Keratinocyte (primary cell): ENCODE measurements around the gene FMOD.

Source experiments
- EZH2 ChIP-seq: IDR thresholded peaks from one replicate; pipeline ENCODE4 v1.6.1; 2012; ENCODE audit warnings: inconsistent platforms, mild to moderate bottlenecking, low read length, moderate library complexity
- TF ChIP-seq, protein P1 (sequence below), 3 experiments: IDR thresholded peaks in 1 of 3; conservative IDR thresholded peaks in 1 of 3; optimal IDR thresholded peaks in 1 of 3; 2 replicates in 2 of 3; 3 replicates in 1 of 3; pipeline versions ENCODE3 to v1.5.1; 2011; ENCODE audit warnings: low read length in 3 of 3, mild to moderate bottlenecking in 3 of 3, moderate library complexity in 2 of 3, control low read depth in 1 of 3, inconsistent platforms in 1 of 3; ENCODE audit not compliant: insufficient read depth in 2 of 3; ENCODE audit errors: extremely low read depth in 1 of 3

DNA sequence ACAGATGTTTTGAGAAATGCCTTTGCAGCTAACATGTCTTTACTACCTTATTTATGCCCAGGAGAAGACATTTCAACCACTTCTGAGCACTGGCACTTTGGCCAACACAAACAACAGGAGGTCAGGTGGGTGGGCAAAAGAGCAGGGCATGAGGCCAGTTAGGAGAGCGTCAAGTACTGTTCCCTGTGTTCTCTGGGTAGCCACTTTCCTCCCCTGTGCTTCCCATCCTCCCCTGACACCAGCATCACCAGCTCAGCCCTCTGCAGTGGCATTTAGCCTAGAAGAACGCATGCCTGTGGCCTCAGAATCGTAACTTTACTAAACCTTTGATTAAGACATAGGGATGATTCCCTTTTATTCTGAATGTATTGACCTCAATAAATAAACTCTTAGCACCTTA is 27.3 kb downstream of the FMOD start:
- no peak for TF ChIP-seq EZH2
- TF ChIP-seq, protein P1, sequence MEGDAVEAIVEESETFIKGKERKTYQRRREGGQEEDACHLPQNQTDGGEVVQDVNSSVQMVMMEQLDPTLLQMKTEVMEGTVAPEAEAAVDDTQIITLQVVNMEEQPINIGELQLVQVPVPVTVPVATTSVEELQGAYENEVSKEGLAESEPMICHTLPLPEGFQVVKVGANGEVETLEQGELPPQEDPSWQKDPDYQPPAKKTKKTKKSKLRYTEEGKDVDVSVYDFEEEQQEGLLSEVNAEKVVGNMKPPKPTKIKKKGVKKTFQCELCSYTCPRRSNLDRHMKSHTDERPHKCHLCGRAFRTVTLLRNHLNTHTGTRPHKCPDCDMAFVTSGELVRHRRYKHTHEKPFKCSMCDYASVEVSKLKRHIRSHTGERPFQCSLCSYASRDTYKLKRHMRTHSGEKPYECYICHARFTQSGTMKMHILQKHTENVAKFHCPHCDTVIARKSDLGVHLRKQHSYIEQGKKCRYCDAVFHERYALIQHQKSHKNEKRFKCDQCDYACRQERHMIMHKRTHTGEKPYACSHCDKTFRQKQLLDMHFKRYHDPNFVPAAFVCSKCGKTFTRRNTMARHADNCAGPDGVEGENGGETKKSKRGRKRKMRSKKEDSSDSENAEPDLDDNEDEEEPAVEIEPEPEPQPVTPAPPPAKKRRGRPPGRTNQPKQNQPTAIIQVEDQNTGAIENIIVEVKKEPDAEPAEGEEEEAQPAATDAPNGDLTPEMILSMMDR (optimal IDR thresholded peaks at IDR 0.05 in 1 of 3, IDR thresholded peaks at IDR 0.05 in 1 of 3, conservative IDR thresholded peaks at IDR 0.05 in 1 of 3; ENCODE audit: extremely low read depth in 1 of 3, insufficient read depth in 2 of 3, low read length in 3 of 3): no peak
